ENCODE data around the gene OR2T29.
"Not testable (repeated sequence)": the region's sequence is repeated elsewhere in the genome, so short reads cannot be mapped to it uniquely, and the experiment has no call there.

OR2T29 gene, protein sequence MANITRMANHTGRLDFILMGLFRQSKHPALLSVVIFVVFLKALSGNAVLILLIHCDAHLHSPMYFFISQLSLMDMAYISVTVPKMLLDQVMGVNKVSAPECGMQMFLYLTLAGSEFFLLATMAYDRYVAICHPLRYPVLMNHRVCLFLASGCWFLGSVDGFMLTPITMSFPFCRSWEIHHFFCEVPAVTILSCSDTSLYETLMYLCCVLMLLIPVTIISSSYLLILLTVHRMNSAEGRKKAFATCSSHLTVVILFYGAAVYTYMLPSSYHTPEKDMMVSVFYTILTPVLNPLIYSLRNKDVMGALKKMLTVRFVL

GRCh38 chr1:248562672-248563071 is at the start of gene OR2T29:
OR2T29 (minus strand) TSS chr1:248562772; CDS start chr1:248559491, 3,281 bp downstream.
- DNase-seq: not testable (repeated sequence)

DNA sequence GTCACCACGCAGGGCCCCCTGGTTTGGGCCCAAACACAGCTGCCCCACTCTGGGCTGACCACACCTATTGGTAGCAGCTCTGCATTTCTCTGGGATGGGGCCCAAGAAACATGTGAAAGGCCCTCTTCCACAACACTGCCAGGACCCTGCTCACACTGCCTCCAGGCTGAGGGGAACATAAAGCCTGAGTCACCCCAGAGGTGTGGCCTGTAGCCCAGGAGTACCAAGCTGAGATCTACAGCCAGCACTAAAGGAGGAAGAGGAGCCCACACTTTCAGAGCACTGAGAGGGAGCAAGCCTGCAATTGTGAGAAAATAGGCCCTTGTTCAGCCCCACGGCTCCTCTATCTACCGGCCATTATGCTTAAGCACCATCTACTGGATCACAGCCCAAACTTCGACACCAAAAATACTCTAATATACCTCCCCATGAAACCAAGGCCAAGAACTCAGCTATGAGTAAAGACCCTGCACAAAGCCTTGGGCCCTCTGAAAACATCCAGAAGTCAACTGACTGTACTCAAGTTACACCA is 49.4 kb upstream of the OR2T29 start:
- no peak for DNase-seq

DNA sequence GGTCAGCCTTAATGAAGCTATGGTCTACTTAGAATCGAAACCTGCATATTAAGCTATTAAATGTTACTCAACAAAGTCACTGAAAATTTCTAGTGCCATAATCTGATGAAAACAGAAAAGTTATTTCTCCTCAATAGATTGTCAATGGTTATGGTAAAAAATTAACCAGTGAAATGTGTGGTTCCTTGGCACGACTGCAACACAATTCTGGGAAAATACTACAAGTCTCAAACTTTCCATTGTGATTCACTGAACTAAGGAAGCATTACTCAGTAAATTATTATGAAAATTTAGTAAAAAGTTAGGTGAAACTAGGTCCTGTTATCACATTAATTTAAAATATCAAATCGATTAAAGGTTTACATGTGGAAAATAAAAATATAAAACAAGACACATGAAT is 47.7 kb upstream of the OR2T29 start:
- no peak for DNase-seq

- no peak for DNase-seq
Observed at GRCh38 chr1:248599396-248599795, 36.8 kb upstream of the OR2T29 start.

- no peak for DNase-seq
Observed at GRCh38 chr1:248597589-248597988, 35.0 kb upstream of the OR2T29 start, which contains the start of gene OR2T10. OR2T10 (minus strand) TSS chr1:248597700; CDS start chr1:248593768, 3,932 bp downstream.

- DNase-seq: no peak
Observed at GRCh38 chr1:248596615-248597014, 34.0 kb upstream of the OR2T29 start.

GRCh38 chr1:248593226-248593625 is 30.7 kb upstream of the OR2T29 start:
- no peak for DNase-seq

DNA sequence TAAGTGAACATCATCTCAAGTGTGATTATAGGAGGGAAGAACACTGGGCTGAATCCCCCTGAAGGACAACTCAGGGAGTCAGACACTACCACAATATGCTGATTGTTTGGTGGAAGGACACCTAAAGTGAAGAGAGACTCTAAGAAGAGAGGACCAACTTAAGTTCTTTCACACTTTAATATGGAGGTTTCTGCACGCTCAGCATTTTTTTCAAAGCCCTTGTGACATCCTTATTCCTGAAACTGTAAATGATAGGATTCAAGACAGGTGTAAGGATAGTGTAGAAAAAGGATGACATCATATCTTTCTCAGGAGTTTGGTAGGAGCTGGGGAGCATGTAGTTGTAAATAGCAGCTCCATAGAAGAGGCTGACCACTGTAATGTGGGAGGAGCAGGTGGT is 30.1 kb upstream of the OR2T29 start:
- DNase-seq: no peak

DNA sequence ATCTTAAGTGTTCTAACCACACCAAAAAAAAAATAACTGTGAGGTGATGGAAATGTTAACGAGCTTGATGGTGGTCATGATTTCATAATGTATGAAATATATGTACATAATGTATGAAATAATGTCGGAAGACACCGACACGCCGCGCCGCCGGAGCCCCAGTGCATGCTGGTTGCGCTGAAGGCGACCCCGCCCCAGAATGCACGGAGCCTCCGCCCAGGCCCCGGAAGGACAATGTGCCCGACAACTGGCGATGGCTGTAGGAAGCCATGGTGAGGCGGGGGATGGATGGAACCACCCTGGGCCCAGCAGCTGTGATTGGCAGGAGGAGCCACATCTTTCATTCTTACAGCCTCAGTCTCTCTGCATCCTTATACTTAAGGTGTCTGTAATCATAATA is 27.5 kb upstream of the OR2T29 start:
- DNase-seq: no peak

- DNase-seq: no peak
Observed at GRCh38 chr1:248589334-248589733, 26.8 kb upstream of the OR2T29 start.

GRCh38 chr1:248585266-248585665 is 22.7 kb upstream of the OR2T29 start:
- DNase-seq: no peak

DNA sequence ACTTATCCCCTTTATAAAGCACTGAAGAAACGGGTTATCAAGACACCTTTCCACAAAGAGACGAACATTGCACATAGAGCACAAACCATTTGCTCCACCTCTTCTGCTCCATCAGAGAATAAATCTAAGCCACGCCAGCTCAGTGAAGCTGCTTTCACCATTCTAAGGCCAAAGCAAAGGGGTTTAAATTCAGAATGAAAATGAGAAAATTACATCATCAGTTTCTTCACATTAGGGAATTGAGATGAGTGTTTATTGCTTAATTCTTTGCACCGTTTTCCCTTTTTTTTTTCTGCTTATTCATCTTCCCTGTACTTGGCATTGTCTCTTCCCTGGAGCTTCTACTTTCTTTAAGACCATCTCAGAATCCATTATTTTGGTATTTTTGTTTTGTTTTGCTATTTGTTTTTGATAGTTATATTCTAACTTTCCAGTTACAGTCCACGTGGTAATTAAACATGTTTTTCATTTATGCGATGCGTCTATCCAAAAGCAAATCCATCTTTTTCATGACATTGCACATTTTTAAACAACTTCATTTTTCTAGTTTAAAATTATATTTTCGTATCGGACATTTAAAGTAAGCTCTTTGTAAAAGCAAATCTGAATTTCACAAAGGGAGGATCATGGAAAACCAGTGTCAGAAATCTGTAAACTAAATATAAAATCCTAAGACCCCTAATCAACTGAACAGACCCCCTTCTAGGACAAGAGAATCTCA is 13.8 kb upstream of the OR2T29 start:
- DNase-seq: no peak

DNA sequence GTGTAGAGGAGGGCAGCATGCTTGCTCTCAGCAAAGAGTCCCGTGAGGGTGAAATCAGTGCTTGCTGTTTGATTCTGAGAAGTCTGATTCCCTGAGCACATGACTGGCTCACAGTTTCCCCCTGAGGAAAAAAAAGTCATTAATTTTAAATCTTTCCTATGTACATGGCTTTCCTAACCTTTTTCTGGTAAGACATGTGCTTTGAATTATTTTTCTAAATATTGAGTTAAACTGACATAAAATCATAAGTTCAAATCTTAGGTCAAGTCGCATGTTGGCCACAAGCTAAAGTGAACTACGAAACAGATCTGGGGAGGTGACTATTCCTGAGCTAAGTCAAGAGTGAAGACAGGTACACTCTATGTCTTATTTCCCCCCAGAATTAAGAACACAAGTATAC is 12.1 kb upstream of the OR2T29 start, which contains the start of gene OR2T34:
OR2T34 (minus strand) TSS at position 101 of the 400 bp plus-strand sequence; CDS start at position 101, 0 bp downstream.
- not testable (repeated sequence) for DNase-seq

- not testable (repeated sequence) for DNase-seq
Observed at GRCh38 chr1:248573856-248574255, 11.3 kb upstream of the OR2T29 start.

DNA sequence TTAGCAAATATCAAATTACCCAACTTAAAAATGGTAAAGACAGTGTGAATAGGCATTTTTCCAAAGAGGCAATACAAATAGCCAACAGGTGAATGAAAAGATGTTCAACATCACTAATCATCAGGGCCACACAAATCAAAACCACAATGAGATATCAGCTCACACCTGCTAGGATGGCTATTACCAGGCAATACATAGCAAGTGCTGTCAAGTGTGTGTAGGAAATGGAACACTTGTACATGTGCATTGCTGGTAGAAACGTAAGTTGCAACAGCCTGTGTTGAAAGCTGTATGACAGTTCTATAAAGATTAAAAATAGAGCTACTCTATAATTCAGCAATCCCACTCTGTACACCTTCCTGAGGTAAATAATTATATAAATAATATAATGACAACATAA is 9.5 kb upstream of the OR2T29 start:
- DNase-seq: not testable (repeated sequence)

GRCh38 chr1:248570811-248571210 is 8.2 kb upstream of the OR2T29 start:
- DNase-seq: not testable (repeated sequence)

DNA sequence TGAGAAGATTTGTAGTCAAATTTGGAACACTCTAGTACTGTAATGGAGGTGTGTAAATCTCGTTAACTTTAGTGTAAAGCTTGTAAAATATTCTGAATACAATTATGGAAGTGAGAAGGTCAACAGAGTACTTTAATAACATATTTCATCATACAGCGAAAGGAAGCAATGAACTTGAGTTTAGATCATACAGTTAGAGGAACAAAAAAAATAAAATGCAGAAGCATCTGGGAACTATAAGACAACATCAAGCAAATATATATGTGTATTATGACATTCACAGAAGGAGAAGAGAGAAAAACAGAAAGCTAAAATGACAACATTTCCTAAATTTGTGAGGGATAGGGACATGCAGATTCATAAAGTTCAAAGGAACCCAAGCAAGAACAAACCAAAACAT is 6.5 kb upstream of the OR2T29 start:
- not testable (repeated sequence) for DNase-seq

GRCh38 chr1:248565530-248566373 is 3.2 kb upstream of the OR2T29 start:
- not testable (repeated sequence) for DNase-seq

- DNase-seq: not testable (repeated sequence)
Observed at GRCh38 chr1:248551027-248551426, 11.5 kb downstream of the OR2T29 start.

DNA sequence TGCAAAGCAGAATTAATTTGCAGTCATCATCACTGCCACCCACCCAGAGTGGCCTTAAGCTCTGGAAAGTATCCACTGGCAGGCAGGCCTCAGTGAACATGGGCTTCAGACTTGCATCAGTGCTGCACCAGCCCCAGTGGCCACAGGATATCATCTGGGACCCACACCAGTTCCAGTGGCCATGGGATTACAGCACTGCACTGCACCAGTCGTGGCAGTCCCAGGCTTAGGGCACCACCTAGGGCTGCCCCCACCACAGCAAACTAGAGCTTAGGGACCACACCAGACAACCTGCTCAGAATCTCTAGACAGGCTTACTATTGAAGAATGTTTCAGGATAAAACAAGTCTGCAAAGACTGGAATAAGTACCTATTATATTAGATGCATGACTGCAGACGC is 15.2 kb downstream of the OR2T29 start:
- DNase-seq: not testable (repeated sequence)

- not testable (repeated sequence) for DNase-seq
Observed at GRCh38 chr1:248537449-248537848, 25.1 kb downstream of the OR2T29 start.

DNA sequence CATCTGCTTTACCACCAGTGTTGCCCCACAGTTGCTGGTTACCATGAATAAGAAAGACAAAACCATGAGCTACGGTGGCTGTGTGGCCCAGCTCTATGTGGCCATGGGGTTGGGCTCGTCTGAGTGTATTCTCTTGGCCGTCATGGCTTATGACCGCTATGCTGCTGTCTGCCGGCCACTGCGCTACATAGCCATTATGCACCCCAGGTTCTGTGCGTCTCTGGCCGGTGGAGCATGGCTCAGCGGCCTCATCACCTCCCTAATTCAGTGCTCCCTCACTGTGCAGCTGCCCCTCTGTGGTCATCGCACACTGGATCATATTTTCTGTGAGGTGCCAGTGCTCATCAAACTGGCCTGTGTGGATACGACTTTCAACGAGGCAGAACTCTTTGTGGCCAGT is 40.7 kb downstream of the OR2T29 start:
- DNase-seq: no peak

- DNase-seq: not testable (repeated sequence)
Observed at GRCh38 chr1:248510217-248510616, 52.4 kb downstream of the OR2T29 start.
